Left cardiac atrium (tissue), 4 donors: ENCODE results near the gene RAB2B. TPM values are rescaled to one million over a fixed set of nuclear protein-coding genes. Genes with fewer than 3 reads are reported as not detected.
"Not testable (repeated sequence)": the region's sequence is repeated elsewhere in the genome, so short reads cannot be mapped to it uniquely, and the experiment has no call there.

Source experiments
- ATAC-seq, 2 donors: fragments of 200-7000 bp; cut with Tn5 transposase; one replicate each; pipeline ENCODE4 v1.9.1; 2020; ENCODE audit warnings: mild to moderate bottlenecking in 2 of 2, moderate library complexity in 2 of 2
- DNase-seq: peaks from one replicate; pipeline ENCODE4 v3.0.0-alpha.2; 2020
- intact Hi-C, 2 donors: fragments of 100-400 bp; cut with DNase I; formaldehyde crosslinking; loops; one replicate each; pipeline versions ENCODE4 v1.14.1 to v1.15.1; 2022 to 2023
- total RNA-seq, 2 donors: library from RNA; stranded (reverse); fragmentation: NEBNext Ultra II Directional; extraction: Animal tissue kit (Norgen Biotek cat#: 25700); gene quantifications; one replicate each; pipeline ENCODE4 v1.2.1, GENCODE V29; 2021
- donor health status: DM: no; HTN: yes; CAD: no.
- donor health status: DM: no; HTN: yes; CAD: no; lungs with severe emphysema.
- donor health status: DM: yes; HTN: yes; CAD: no.
- donor health status: Dilated cardiomyopathy.

Gene RAB2B
- total RNA-seq, 2 donors from 2014 or later = 19.1 to 19.7 TPM

DNA sequence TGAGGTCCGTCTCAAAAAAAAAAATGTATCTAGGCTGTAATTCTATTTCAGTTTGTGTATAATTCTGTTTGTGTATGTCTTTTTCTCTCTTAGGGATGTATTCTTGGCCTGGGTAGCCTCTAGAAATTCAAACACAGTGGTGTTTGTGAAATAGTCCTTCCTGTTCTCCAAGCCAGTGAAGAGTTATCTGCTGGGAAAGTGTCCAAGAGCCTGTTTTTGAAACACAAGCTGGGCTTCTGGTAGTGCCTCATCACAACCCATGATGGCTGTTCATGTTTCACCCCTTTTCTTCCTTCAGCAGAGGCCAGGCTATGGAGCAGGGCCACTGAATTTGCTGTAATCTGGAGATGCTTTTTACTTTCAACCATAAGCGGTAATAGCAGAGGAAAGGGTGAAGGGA lies 19.7 kb upstream of the RAB2B start:
- ATAC-seq = peak in 1 of 2 donors; percentile 55
- intact Hi-C loops = loop anchor here in 1 of 2 donors (5.0 kb wide), 1 partner anchor 61 kb away; no protein-coding TSS in a partner anchor
- DNase-seq = no peak

DNA sequence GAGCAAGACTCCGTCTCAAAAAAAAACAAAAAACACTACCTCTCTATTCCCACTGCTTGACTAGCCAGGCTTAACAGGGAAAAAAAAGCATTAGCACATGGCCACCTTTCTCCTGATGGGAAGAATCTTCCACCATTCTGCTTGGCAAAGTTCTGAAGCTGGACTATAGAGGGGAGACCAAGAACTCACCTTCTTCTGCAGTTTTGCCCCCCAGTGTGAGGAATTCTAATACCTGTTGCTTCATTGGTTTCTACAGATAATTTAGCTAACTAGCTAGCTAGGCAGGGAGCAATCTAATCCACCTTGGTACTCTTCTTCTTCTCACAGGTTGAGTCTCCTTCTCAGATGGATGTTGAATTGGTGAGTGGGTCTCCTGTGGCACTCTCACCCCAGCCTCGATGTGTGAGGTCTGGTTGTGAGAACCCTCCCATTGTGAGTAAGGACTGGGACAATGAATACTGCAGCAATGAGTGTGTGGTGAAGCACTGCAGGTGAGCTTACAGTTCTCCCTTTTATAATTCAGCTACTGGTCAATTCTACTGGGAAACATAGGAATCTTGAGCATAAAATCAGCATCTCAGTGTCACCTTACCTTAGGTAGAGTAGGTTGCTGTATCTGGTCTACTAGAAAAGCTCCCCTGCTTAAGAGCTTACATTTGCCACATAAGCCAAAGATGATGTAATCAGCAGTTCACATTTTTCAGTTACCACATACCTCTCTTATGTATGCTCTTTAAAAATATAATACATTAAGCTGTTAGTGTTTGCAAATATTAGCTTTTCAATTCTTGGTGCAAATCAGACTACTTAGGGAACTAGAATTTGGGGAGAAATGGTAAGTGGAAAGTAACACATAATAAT lies 18.4 kb upstream of the RAB2B start:
- intact Hi-C loops = loop anchor here in 1 of 2 donors (5.0 kb wide), 1 partner anchor 62 kb away; no protein-coding TSS in a partner anchor
- ATAC-seq = no peak
- no peak for DNase-seq

DNA sequence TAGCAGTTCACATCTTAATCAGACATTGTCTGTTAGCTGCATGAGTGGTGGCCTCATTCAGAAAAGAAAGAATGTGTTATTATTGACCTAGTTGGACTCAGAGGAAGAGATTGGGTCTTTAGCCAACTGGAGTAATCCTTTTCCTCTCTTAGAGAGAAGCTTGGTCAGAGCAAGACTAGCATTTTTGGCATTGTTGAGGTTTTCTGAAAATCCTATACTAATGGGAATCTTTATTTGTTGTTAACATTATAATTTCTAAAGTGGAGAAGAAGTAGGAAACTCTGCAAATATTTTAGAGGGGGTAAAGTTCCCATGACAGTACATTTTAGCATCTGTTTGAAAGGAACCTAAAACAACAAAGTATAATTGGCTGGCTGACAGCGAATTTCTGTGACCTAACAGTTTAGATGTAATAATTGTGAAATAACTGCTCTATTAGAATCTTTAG lies 9.9 kb upstream of the RAB2B start:
- intact Hi-C loops = no loop called here
- DNase-seq (no peak), ATAC-seq (no peak)

DNA sequence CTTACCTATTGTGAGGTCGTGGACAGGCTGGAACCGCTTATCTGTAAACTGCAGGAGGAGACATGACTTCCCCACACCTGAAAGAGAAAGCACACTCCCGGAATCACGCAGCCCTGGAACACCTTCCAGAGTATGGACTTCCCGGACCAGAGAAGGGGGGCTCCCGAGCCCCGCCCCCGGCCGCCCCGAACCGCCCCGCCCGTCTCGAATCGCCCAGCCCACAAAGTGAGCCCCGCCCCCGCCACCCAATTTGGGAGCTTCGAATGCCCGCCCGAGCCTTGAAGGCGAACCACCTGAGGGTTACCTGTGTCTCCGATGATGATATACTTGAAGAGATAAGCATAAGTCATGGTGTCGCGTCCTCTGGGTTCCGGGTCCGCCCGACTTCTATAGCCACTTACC lies 235 bp downstream of the RAB2B start:
- DNase-seq = peak; percentile 88
- intact Hi-C loops = loop anchor here in 1 of 2 donors (2.0 kb wide), 2 partner anchors 20 to 92 kb away; partner anchors contain the start of genes CHD8 and SUPT16H
- ATAC-seq = peak; percentile 85 to 94

DNA sequence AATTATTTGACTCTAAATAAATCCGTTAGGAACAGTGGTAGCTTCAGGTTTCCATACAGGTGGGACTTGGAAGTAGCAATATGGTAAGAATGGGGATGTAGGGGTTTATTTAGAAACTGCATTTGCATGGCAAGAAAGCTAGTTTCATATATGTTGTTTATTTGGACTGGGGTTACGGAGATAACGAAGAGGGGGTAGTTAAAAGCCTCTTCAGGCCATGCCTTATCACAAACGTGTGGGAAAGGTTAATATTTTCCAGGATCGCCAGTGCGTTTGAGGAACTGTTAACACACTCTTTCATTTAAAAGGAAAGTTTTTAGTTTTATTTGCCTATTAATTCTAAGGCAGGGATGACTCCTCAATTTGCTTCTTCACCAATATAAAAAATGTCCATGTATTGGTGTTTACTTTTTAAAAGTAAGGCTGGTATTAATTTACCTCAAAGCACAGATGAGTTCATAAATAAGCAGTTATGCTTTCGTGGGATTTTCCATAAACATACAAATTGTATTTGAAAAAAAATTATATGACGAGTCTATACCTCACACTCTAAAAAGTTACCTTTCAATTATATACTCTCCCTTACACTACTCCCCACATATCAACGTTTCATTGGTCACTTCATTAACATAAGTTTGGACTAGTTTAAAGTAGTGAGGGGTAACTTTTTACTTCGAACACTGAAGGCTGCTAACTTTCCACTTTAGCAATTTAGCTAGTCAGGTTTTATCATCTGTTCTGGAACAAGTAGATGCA lies 814 bp downstream of the RAB2B start:
- ATAC-seq = peak in 1 of 2 donors; percentile 14
- intact Hi-C loops = loop anchor here in 1 of 2 donors (2.0 kb wide), 2 partner anchors 19 to 91 kb away; partner anchors contain the start of genes CHD8 and SUPT16H

DNA sequence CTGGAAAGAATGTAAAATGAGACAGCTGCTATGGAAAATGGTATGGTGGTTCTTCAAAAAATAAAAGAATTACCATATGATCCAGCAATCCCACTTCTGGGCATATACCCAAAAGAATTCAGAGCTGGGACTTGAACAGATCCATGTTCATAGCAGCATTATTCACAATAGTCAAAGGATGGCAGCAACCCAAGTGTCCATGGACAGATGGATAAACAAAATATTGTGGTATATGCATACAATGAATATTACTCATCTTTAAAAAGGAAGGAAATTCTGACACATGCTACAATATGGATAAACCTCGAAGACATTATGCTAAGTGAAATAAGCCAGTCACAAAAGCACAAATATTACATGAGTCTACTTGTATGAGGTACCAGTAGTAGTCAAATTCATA lies 9.1 kb downstream of the RAB2B start:
- ATAC-seq = no peak
- DNase-seq = no peak
- intact Hi-C loops = no loop called here

More for the DNA sequence above, 814 bp downstream of the RAB2B start:
- no peak for DNase-seq

DNA sequence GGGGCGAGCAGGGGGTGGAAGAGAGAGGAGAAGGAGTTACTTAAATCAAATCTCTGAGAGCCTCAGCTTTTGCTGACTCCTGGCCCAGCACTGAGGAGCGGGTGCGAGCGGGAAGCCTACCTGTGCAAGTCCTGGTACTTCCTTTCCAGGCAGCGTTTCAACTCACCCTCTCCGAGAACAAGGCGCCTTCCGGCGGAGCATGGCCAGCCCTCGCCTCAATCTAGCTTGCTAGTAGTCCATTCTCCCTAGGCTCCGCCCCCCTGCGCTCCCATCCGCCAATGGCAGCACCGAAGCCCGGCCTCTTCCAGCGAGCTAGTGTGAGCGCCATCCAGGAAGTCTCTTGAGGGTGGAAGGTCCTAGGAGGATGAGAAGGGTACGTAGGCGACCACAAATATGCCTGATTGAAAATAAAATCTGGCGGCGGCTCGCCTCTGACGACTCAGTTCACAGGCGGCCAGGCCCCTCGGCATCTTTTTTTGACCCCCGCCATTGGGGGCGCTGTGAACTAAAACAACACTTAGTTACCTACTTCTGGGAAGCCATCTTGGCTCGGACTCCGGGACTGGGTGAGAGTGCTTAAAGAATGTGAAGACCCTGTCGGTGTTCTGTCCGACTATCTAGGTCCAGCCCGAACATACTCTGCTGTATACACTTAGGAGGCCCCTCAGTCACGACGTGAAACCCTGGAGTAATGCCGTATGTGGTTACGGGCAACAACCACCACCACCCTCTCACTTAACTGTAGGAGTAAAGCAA lies 20.7 kb downstream of the RAB2B start, which contains the start of gene CHD8:
Gene CHD8, minus strand, starts transcription at position 212 of the 756 bp plus-strand sequence. CDS start 24,480 bp downstream, outside the sequence.
- ATAC-seq (peak; percentile 99 to 100), DNase-seq (peak; percentile 100)
- intact Hi-C loops = loop anchor here in 1 of 2 donors (2.0 kb wide), 1 partner anchor 21 kb away; the partner anchor contains the start of genes RAB2B and TOX4

DNA sequence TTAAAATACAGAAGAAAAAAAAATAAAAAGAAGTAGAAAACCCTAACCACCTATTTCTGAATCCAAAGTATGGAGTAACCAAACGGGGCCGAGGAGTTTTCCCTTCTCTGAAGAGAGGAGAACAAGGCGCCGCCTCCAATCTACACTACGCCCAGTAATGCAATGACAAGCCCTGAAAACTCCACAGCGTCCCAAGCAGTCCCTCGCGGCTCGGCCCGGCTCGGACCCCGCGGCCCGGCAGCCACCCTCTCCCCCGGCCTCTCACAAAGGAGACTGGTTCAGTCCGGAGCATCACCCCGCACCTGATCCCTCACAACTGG lies 21.2 kb downstream of the RAB2B start:
- ATAC-seq (peak; percentile 25 to 44), DNase-seq (no peak)
- intact Hi-C loops = no loop called here

DNA sequence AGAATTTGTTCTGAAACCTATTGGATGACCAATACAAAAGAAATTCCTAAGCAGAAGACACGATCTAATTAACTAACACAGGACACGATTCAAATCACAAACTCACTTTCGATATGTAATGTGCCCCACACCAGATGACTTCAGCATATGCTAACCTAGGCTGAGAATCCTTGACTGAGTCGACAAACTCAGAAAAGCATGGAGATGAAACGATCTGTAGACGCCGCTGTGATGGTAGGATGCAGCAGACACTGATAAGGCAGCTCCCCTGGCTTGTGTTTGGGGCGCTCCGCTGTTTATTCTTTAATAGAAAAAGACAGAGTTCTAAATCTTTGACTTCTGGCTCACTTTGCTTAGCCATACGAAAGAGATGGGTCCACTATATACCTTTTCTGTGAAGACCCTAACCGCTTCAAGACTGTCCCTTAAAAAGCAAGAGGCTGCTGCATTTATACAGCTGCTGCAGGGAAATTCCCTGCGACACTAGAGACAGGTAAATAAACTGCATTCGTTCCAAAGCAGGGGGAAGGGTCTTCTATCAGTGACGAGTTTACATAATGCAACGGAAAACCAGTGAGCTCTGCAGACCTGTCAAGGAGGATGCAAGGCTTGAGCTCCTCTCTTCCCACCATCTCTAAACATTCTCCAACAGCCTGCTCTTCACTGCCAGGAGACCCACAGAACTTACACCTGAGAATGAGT lies 21.8 kb downstream of the RAB2B start:
- DNase-seq (no peak), ATAC-seq (no peak)
- intact Hi-C loops = no loop called here

DNA sequence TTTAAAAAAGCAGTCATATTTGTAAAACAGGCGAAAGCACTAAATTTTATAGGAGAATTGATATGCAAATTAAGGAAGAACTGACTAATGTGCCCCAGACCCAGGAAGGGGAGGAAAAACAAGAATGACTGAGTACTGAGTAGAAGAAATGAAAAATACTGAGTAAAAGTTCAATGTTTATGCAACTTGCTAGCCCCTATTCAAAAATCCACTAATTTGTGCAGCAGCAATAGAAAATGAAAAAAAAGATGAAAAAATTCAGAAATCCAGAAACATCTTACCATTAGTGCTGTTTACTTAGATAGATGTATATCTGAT lies 26.9 kb downstream of the RAB2B start:
- DNase-seq (no peak), ATAC-seq (no peak)
- intact Hi-C loops = no loop called here

DNA sequence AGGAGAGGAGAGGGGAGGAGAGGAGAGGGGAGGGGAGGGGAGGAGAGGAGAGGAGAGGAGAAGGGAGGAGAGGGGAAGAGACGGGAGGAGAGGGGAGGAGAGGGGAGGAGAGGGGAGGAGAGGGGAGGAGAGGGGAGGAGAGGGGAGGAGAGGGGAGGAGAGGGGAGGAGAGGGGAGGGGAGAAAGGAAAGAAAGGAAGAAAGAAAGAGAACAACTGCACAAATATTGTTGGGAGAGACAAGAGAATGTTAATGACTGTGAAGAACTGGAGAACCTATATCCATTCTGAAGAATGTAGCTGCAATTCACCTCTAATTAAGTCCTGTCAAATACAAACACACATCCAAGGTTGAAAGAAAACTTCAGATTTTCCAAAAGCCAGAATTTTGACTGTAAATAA lies 34.1 kb downstream of the RAB2B start:
- ATAC-seq, DNase-seq, intact Hi-C loops: not testable (repeated sequence)

DNA sequence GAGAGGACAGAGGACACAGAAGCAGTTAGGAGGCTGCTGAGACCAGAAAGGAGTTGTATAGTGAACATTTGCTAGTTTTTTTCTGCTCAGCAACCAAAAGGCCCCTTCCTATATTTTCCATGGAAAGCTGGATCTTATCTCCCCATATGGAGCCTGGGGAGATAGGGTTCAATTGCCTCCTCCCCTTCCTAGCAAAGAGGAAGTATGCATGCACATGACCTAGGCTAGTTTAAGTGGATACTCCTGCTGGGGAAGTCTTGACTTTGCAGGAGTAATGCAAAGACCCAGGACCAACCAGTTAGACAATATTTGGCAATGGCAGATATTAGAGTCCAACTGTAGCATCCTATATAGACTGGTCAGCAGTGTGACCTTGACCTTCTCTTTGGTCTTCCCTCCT lies 35.9 kb downstream of the RAB2B start:
- no peak for ATAC-seq
- intact Hi-C loops = no loop called here
- no peak for DNase-seq

DNA sequence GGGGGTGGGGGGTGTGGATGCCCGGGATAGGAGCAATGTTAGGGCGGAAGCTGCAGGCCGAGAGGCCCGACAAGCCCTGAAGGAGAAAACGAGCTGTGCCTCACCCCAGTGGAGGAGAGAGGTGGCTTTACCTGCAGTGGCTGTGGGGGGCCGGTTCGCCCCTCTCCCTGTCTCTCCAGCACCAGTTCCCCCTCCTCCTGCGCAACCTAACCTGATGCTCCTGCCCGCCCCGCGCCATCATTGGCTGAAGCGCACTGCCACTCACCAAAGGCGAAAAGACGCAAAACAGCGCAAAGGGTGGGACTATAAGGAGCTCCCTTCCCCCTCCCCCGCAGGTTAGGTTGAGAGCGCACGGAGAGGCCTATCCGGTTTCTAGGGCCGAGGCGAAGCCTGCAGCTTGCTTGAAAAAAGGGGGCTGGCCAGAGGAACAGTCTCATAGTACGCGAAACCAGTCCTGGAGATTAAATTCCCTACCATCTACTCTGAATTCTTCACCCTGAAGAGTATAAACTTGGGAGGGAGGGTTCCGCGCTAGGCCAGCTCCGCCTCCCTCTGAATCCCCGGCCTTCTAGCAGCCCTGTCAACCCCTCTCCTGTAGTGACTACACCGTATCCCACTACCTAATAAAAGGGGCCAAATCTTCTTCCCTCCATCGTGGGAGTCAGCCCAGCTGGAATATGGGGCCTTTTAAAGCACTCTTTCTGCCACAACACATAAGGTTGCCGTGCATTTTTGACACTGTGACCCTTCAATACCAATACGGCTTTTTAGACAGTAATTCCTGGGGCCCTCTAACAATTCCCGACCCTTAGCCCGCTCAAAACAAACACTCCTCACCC lies 39.5 kb downstream of the RAB2B start:
- peak; percentile 100 for ATAC-seq
- peak; percentile 99 for DNase-seq
- intact Hi-C loops = loop anchor here in 1 of 2 donors (5.0 kb wide), 1 partner anchor 120 kb away; no protein-coding TSS in a partner anchor

DNA sequence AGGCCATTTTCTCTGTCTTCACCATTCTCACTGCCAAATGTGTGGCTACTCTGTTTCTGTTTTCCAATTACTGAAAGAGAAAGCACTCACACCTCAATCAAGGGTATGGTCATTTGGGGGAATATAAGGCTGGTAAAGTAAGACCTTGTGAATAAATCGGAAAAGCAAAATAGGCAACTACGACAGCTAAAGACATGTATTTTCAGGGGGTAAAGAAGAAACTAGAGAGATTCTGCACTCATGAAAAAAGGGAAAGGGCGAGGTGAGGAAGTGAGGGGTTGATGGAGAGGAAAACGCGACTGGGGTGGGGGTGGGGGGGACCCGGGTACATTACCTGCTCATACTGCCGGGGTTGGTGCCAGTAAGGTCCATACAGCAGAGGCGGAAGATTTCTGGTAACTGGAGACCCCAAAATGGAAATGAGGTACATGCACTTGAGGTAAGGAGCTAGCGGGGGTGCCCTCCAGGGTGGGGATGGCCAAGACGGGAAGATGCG lies 40.1 kb downstream of the RAB2B start:
- ATAC-seq = no peak
- DNase-seq = no peak
- intact Hi-C loops = loop anchor here in 1 of 2 donors (5.0 kb wide), 1 partner anchor 121 kb away; no protein-coding TSS in a partner anchor

DNA sequence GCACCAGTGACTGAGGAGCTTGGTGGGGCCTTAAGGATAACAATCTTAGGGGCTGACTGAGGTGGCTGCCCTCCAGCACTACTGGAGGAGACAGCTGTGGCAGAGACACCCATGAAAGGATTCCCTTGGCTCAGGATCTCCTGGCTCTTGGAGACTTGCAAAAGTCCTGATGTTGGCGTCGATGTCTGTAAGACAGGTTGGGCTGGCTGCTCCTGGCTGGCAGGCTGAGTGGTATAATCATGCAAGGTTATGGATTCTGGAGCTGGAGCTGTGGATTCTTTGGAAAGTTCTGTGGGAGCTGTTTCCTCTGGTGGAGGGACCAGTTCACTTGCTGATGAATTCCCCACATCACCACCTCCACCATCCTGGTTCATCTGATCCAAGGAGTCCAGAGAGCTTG lies 45.6 kb downstream of the RAB2B start:
- intact Hi-C loops = no loop called here
- DNase-seq (no peak), ATAC-seq (no peak)

DNA sequence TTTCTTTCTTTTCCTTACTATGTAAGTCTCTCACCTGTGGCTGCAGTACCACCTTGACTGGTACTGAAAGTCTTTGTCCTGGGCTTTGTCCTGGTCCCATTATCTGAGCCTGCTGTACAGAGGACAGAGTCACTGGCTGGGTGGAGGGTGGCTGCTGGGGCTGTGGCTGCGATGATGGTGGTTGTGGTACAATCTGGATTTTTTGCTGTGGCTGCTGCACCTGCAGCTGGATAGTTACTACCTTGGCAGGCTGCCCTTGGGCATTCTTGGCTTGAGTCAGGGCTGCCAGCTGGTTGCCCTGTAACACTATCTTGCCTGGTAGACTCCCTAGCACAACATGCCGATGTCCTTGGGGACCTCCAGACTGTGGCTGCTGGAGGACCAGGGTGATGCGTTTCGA lies 47.8 kb downstream of the RAB2B start:
- intact Hi-C loops = no loop called here

DNA sequence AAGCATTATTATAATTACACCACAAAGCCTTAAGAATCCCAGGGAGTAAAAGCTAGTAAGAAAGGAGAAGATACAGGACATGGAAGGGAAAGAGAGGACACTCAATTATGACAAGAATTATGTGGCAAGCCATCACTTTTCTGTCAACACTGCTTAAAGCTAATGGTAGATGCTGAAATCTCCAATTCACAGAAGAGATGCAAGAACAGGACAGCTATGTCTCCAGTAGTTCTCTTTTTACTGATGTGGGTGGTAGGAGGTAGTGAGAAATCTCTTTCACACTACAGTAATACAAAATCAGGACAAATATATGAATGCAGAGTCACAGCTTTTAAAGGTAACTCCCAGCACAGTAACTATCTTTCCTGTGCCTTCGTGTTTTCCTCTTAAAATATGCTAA lies 50.1 kb downstream of the RAB2B start:
- no peak for ATAC-seq
- intact Hi-C loops = no loop called here
- DNase-seq = no peak

More for the DNA sequence above, 47.8 kb downstream of the RAB2B start:
- peak; percentile 47 to 57 for ATAC-seq
- no peak for DNase-seq
